GM21360 (cell line): ENCODE measurements around the gene DENND4A.

Source experiments
- ATAC-seq: cut with Tn5 transposase; IDR thresholded peaks from one replicate; pipeline ENCODE4 v1.9.1; 2021; ENCODE audit warnings: mild to moderate bottlenecking, moderate library complexity; ENCODE audit not compliant: unreplicated experiment

The DENND4A gene

DNA sequence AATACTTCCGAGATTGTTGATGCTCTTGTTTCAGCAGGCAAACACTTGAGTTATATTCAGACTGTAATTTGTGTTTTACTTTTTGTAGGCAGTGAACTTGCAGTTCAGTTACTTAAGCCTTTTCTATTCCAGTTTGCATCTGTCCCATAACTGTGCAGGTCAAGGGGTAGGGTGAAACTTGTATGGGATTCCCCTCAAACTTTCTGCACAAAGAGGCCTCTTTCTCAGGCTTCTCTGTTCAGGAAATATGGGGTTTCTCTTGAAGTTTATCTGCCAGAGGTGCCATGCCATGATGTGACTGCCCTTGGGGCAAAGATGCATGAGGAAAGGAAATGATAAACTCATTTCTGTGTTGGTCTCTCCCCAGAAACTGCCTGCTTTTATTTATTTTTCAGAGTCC is 103.6 kb downstream of the DENND4A start:
- no peak for ATAC-seq

DNA sequence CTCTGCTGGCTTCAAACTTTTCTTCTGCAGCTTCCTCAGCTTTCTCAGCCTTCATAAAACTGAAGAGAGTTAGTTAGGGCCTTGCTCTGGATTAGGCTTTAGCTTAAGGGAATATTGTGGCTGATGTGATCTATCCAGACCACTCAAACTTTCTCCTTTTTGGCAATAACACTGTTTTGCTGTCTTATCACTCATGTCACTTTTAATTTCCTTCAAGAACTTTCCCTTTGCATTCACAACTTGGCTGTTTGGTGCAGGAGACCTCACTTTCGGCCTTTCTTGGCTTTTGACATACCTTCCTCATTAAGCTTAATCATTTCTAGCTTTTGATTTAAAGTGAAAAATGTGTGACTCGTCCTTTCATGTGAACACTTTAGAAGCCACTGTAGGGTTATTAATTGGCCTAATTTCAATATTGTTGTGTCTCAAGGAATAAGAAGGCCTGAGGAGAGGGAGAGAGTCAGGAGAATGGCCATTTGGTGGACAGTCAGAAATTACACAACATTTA is 109.6 kb downstream of the DENND4A start:
- ATAC-seq = no peak

DNA sequence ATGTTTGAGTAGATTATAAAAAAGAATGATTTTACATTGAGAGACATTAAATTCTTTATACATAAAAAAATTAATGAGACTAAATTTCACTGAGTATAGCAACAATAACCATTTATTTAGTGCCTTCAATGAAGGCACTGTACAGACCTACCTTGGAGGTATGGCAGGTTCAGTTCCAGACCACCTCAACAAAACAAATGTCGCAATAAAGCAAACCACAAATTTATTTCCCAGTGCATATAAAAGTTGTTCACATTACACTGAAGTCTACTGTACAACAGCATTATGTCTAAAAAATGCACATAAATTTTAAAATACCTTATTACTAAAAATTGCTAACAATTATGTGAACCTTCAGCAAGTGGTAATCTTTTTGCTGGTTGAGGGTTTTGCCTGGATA is 111.5 kb downstream of the DENND4A start:
- no peak for ATAC-seq

DNA sequence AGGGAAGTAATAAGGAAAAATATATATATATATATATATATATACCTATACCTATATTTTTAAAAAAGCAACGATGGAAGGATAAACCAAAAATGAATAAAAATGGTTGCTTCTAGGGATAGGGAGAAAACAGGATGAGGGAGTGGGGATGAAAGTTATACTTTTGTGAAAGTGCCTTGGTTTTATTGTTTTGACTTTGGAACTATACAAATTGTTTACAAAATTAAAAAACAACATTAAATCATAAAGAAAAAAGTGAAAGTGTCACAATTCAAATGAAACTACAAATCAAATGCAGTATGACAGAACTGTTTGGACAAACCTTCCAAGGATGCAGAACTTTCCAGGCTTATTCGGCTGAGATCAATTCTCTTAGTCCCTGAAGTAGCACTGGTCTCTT is 116.0 kb downstream of the DENND4A start:
- no peak for ATAC-seq

DNA sequence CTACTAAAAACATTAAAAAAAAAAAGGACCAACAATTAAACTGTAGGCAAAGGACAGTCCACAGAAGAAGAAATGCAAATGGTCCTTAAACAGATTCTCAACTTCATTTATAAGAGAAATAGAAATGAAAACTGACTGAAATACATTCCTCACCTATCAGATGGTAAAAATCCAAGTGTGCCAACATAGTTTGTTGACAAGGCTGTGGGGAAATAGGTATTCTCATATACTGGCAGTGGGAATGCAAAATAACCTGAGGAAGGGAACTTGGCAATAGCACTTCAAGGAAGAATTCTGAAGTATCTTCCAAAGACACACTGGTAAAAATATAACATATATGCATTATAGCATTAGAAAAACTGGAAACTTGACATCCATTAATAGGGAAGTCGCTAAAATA is 116.5 kb downstream of the DENND4A start:
- no peak for ATAC-seq

DNA sequence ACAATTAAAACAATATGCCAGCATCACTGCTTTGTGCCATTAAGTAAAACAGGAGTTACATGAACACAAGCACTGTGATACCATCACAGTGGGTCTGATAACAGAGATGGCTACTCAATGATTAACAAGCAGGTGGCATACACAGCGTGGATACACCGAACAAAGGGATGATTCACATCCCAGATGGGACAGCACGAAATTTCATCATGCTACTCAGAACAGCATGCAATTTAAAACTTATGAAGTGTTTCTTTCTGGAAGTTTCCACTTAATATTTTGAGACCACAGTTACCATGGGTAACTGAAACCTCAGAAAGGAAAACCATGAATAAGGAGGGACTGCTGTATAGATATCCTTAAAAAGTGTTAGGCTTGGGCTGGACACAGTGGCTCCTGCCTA is 125.8 kb downstream of the DENND4A start:
- ATAC-seq = no peak

DNA sequence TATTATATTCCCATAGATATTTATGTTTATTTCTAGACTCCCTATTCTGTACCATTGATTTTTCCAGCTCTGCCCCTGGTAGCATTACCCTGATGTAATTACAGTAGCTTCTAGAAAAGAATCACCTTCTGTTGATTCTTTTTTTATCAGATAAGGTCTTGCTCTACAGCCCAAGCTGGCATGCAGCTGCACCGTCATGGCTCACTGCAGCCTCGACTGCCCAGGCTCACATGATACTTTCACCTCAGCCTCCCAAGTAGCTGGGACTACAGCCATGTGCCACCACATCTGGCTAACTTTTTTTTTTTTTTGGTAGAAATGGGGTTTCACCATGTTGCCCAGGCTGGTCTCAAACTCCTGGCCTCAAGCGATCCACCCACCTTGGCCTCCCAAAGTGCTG is 128.6 kb downstream of the DENND4A start:
- no peak for ATAC-seq

DNA sequence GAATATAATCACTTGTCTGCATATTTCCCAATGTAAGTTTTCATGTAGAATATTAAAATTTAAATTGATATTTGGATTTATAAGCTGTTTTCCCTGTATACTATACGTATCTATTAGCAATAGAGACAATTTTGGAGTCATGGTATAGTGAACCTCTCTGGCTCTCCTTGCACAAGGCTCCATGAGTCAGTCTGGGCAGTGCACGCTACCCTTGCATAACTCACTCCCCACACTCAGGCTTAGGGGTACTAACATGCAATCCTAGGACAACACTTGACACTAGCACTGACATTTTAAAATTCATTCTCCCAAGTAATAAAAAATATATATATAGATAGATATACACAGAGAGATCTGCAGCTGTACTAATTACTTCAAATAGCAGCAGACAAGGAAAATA is 131.2 kb downstream of the DENND4A start:
- no peak for ATAC-seq

DNA sequence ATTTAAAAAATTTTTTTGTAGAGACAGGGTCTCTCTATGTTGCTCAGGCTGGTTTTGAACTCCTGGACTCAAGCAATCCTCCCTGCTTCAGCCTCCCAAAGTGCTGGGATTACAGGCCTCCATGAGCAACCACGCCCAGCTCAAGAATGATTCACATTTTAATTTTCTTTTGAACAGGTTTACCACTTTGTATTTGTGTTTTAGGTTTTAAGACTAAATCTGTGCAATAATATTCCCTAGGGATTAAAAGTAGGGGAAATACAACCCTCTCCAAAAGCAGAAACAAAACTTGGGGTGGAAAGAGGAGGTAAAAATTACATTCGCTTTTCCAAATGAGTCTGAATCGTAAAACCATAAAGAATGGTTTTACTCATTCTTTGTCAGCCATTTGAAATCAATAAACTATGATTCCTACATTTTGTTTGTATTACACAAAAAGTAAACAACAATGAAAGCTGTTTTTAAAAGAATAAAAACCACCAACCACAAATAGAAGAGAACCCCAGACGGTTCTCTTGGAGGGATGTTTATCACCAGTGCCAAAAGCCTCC is 132.5 kb downstream of the DENND4A start:
- no peak for ATAC-seq

DNA sequence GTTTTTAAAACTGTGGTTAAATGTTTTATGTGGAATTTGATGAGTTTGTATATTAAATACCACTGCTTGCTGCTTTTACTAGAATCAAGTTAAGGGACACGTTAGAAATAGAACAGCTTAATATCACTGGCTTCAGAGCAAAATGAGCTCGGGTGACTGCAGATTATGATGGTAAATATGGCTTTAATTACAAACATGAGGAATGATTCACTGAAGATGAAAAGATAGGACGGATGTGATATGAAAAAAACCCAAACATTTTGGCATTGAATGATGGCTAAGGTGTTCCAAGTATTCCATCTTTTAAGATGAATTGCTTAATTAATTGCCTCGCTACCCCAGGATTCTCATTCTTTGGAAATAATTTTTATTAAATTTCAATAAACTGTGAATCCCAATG is 136.6 kb downstream of the DENND4A start:
- no peak for ATAC-seq

DNA sequence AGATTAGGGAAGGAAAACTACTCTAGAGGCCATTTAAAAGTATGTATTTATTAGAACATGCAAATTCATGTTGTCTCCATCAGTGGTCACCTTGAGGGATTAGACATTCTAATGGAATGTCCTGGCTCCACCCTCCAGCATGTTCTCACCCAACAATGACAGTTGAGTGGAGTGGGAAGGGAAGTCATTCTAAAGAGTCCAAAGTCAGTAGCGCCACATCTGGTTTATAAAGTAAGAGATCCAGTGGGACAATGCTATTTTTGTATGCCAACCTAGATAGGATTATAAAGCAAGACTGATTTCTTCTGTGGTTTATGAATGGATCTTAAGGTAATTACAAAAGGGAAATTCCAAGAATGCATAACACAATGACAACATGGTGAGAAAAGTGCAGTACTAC is 137.1 kb downstream of the DENND4A start:
- no peak for ATAC-seq

DNA sequence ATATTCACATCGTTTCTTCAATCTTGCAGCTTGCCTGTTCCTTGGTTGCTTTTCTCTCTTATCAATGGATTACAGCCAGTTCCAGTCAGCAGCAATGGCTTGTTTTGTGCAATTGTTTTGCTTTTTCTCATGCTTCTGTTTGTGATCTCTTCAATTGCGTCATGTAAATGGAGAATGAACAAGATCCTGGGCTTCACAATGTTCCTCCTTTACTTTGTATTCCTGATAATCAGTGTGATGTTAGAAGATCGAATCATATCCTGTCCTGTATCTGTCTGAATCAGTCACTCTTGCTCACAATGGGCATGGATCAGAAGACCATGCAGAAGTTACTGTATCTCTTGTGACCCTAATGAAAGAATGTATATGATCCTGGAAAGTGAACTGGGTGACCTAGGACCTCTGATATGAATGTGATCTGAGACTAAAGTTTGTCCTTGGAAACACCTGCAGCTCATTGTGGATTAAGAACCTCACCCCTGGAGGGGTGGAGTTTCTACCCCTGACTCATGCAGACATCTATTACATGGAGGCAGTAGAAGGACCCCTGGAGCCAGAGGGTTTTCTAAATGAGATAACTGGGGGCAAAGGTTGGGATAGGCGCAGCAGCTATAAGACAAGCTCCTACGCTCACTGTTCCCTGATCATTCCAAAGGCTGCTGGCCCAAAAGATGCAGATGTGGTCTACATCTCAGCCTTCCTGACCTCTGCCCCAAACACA is 138.1 kb downstream of the DENND4A start:
- no peak for ATAC-seq

DNA sequence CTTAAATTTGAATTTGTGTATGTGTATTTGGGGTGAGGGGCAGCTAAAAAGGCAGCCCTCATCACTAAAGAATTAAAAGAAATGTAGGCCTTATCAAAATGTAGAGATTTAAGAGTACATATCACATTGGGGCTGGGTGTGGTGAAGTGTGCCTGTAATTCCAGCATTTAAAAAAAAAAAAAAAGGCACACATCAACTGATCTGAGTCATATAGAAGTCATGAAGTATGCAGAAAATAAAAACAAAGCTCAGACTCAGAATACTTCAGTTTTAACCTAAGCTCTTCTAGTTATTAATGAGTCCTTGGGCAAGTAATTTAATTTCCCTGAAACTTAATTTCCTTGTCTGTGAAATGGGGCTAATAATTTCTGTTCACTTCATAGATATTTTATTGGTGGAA is 138.8 kb downstream of the DENND4A start:
- ATAC-seq = no peak

DNA sequence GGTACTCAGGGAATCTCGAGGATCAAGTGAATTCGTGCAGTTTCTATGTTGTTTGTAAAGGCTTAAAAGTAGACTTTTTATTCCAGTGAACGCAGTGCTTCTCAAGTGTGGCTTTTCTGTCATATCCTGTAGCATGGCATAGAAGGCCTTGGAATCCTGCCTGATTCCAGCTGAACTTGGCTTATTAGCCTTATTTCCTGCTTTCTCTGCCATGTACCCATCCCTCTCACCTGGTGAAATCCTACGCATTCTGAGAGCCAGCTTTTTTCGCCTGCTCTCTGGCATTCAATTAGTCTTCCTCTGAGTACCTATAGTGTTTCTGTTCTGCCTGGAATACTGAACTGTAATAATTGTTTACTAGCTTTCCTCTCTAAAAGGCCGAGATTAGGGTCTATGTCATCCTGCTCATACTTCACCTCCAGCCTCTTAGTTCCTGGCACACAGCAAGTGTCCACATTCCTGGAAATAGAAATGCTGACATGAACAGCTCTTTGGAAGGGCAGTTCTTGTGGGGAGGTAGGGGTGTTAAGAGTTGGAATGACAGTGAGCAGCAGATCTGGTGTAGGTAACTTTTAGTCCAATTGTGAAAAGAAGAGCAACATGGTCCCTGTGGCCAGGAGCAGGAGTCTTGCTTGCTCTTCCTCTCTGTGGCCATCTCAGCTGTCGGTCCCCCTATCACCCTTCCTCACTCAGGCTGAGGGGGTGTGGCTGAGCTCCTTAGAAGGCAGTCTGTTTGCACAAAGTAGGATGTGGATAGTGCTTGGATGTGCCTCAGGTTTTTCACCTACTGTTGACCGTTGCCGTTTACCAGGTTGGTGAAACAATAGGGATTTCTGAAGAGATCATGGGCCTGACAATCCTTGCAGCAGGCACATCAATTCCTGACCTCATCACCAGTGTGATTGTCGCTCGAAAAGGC is 140.0 kb downstream of the DENND4A start:
- ATAC-seq = no peak

DNA sequence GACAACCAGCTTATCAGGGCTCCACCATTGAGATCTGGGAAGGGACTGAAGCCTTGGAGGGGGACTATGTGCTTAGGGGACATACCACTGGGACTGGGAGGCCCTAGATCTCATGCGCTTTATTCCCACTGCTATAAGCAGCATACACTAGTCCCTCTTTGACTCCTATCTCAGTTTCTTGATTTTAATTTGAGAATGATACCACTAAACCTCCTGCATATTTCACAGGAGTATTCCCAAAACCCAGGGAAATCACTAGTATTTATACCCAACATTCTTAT is 141.1 kb downstream of the DENND4A start:
- ATAC-seq = no peak

DNA sequence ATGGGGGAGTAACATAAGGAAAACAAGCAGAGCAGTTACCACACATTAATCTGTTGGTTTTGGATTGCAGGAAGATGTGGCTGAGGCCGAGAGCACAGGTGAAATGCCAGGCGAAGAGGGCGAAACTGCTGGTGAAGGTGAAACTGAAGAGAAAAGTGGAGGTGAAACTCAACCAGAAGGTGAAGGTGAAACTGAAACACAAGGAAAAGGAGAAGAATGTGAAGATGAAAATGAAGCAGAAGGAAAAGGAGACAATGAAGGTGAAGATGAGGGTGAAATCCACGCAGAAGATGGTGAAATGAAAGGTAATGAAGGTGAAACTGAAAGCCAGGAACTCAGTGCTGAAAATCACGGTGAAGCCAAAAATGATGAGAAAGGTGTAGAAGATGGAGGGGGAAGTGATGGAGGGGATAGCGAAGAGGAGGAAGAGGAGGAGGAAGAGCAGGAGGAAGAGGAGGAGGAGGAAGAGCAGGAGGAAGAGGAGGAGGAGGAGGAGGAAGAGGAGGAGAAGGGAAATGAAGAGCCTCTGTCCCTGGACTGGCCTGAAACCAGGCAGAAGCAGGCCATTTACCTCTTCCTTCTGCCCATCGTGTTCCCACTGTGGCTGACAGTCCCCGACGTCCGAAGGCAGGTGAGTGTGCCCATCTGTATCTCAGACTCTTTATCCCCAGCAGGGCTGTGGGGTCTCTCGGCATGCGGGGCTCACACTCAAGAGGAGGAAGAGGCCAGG is 141.6 kb downstream of the DENND4A start:
- ATAC-seq = no peak

DNA sequence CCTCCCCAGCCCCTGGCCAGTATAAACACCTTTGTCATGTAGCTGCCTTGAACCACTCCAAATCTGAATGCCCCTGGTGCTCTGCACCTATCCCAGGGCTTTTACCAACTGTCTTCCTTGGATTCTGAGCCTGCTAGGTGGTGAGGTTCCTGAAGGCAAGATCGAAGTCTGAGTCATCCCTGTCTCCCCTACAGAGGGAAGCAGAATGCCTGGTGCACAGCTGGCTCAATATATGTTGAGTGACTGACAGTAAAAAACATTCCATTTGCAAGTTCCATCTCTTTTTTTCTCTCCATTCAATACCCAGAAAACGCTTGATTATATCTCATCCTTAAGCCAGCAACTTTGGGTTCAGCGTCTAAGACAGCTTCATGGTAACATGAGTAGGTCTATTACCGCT is 145.6 kb downstream of the DENND4A start:
- ATAC-seq = no peak

DNA sequence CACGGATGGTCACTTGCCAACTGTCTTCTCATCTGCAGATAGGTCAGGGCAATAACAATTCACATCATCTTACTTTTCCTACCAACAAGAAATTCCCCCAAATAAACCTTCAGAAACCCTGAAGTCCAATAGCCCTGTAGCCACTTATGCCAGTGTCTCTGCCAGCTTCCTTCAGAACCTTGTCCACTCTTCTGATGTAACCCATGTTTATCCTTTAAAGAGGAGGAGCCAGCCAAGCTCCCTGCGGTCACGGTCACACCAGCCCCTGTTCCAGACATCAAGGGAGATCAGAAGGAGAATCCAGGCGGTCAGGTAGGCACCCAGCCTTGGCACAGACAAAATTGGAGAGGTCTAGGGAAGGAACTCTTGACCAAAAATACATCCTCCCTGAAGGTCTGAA is 146.7 kb downstream of the DENND4A start:
- no peak for ATAC-seq

DNA sequence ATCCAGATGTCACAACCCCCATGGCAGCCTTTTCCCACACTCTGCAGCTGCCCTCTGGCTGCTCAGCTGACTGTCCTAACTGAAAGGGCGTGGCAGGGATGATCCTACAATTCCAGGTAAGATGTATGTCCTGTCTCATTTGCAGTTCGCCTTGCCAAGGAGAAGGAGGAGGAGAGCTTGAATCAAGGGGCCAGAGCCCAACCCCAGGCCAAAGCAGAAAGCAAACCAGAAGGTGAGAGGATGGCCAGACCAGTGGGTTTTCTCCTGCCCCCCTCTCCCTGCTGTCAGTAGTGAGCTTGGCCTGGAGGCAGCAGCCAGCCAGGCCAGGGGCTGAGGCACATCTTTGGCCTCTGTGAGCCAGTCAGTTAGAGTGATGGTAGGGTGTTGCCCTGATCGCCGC is 147.8 kb downstream of the DENND4A start:
- ATAC-seq = no peak

DNA sequence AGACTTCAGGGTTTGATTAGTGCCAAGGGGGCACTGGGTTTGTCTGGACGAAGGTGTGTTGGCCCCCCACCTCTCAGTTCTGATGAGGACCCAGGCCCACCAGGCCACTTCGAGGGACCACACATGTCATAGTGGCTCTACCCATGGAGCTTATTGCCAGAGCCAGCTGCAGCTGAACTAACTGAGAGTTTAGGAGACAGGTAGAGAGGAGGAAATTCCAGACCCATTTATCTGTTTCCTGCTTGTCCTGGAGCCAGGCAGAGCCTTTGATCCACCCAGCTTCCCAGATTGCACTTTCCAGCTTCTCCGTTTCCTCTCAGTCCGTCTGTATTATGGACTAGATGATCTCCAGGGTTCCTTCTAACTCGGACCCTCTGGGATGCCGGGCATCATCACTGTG is 149.5 kb downstream of the DENND4A start:
- ATAC-seq = no peak

DNA sequence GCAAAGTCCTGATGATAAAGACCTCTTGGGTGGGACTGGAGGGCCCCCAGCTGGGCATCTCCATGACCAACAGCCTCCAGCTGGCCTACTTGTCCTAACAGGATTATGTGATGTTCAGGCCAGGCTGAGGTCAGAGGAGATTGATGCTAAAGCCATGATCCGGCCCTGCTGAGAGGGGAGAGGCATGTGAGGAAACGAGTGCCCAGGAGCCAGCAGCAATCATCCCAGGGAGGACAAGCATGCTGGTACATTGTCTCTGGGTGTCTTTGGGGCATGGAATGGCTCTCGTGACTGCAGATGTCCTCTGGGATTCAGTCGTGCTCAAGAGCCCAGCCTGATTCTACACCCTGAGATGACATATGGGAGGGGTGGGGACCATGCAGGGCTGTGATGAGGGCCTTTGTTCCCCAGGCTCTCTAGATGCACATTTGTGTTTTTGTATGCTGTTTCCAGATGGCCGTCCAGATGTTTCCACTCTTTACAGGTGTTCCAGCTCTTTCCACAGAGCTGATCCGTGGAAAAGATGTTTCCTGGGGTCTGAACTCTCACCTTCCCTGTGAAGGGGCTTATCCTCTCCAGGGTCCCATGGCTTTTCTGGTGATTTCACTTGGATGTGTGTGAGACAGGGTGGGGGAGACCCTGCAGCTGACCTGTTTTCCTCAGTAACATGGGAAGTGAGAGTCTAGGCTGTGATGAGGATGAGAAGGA is 150.2 kb downstream of the DENND4A start:
- no peak for ATAC-seq
